Measurements from ENCODE around the gene BCAP31. TPM values are rescaled to one million over a fixed set of nuclear protein-coding genes. Genes with fewer than 3 reads are reported as not detected.

Gene BCAP31
- total and polyA plus RNA-seq, 2 of the 13 experiments (the other 11 are each of a cell fraction or from before 2014, with no cell fraction given) = 139 to 178 TPM

DNA sequence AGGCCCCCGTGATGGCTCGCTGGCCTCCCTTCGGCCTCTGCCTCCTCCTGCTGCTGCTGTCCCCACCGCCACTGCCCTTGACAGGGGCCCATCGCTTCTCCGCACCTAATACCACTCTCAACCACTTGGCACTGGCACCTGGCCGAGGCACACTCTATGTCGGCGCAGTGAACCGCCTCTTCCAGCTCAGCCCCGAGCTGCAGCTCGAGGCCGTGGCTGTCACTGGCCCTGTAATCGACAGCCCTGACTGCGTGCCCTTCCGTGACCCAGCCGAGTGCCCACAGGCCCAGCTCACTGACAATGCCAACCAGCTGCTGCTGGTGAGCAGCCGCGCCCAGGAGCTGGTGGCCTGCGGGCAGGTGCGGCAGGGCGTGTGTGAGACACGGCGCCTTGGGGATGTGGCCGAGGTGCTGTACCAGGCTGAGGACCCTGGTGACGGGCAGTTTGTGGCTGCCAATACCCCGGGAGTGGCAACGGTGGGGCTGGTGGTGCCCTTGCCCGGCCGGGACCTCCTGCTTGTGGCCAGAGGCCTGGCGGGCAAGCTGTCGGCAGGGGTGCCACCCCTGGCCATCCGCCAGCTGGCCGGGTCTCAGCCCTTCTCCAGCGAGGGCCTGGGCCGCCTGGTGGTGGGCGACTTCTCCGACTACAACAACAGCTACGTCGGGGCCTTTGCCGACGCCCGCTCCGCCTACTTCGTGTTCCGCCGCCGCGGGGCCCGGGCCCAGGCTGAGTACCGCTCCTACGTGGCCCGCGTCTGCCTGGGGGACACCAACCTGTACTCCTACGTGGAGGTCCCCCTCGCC lies 42.9 kb upstream of the BCAP31 start:
- Histone ChIP-seq H3K9me3 (ENCODE audit: low read length) (no peaks in the 10 kb centered on the region), H4K20me1 (ENCODE audit: insufficient read depth, low read length) (no peaks in the 10 kb centered on the region), H3K4me3 (replicated peaks in 1 of 3; ENCODE audit: insufficient read depth in 1 of 3, low read depth in 2 of 3, low read length in 3 of 3) (no peak overlapping the region; a peak in 1 of 6 replicates), H3K27me3 (ENCODE audit: control insufficient read depth in 1 of 2, insufficient read depth in 2 of 2, low read length in 2 of 2) (no peaks in the 10 kb centered on the region), H3K27ac (ENCODE audit: extremely low read length, insufficient read depth, low read length) (no peak overlapping the region), H3K36me3 (replicated peaks in 1 of 2; ENCODE audit: control insufficient read depth in 1 of 2, insufficient read depth in 2 of 2, low read length in 2 of 2) (no peaks in the 10 kb centered on the region), H3K79me2 (ENCODE audit: insufficient read depth, low read length) (no peaks in the 10 kb centered on the region), H3K9ac (ENCODE audit: insufficient read depth, low read depth, low read length) (no peak overlapping the region), H2AFZ (ENCODE audit: low read length) (no peak overlapping the region), H3K4me1 (ENCODE audit: insufficient read depth, low read length) (peaks cover 37% of the 10 kb centered on the region), H3K4me2 (ENCODE audit: low read depth, low read length) (no peak overlapping the region)
- WGBS (ENCODE audit: low lambda C conversion rate) = 93% methylated on average over 8 of the region's 56 CpGs
- FAIRE-seq (no peak), ATAC-seq (no peak), DNase-seq (ENCODE audit: low spot score) (no peak)
- in situ Hi-C loops (cut with HindIII; ENCODE audit: extremely low pct_ligation_motif_present, low pct_unique_long_range_greater_than_20kb) = no loop called here
- TSS peak; percentile 35 for BruUV-seq (replicated peaks)
- no peak for TF ChIP-seq ZIK1 (CRISPR knock-in tag; IDR thresholded peaks at IDR 0.05; ENCODE audit: borderline replicate concordance, low read depth)
- TF ChIP-seq AGO1 (IDR thresholded peaks at IDR 0.05; ENCODE audit: low read depth, low read length, poor library complexity, severe bottlenecking) = no peak
- no peak for TF ChIP-seq MZF1 (CRISPR knock-in tag; IDR thresholded peaks at IDR 0.05; ENCODE audit: borderline replicate concordance)
- TF ChIP-seq YY1 (IDR thresholded peaks at IDR 0.05; ENCODE audit: insufficient read depth, insufficient replicate concordance, low read depth, low read length) = no peak
- TF ChIP-seq AKNA (CRISPR knock-in tag; IDR thresholded peaks at IDR 0.05; ENCODE audit: borderline replicate concordance) = no peak
- TF ChIP-seq SP1 (IDR thresholded peaks at IDR 0.05) = no peak
- TF ChIP-seq SP1 (CRISPR knock-in tag; IDR thresholded peaks at IDR 0.05) = no peak
- TF ChIP-seq HNRNPL (IDR thresholded peaks at IDR 0.05; ENCODE audit: low read depth, low read length) = peak; percentile 61; the same call in 1 of the 2 replicates
- no peak for TF ChIP-seq MYNN (CRISPR knock-in tag; IDR thresholded peaks at IDR 0.05; ENCODE audit: low read depth)
- no peak for TF ChIP-seq KLF15 (CRISPR knock-in tag; IDR thresholded peaks at IDR 0.05; ENCODE audit: borderline replicate concordance)
- TF ChIP-seq MEIS1 (CRISPR knock-in tag; IDR thresholded peaks at IDR 0.05; ENCODE audit: borderline replicate concordance) = no peak
- TF ChIP-seq SMYD3 (CRISPR knock-in tag; IDR thresholded peaks at IDR 0.05) = no peak
- no peak for TF ChIP-seq NRL (CRISPR knock-in tag; IDR thresholded peaks at IDR 0.05; ENCODE audit: borderline replicate concordance)
- 0 out of 2 replicates have a peak, but pooled peaks have one; percentile 16 for TF ChIP-seq RBFOX2 (IDR thresholded peaks at IDR 0.05; ENCODE audit: low read depth, low read length)
- intact Hi-C loops (cut with micrococcal nuclease; ENCODE audit: unreplicated experiment) = loop anchor here (10.0 kb wide), 1 partner anchor 178 kb away; the partner anchor contains the start of gene RENBP
- ChIA-PET POLR2A (interaction anchor here (0.9 to 2.2 kb wide), 6 partner anchors 15 to 161 kb away, joined by 3 to 11 read pairs (median 4); partner anchors contain the start of genes IDH3G, SLC6A8 and SSR4), CTCF (ENCODE audit: low intra/inter-chr PET ratio, low total read pairs) (no interaction called here)

Measured in HepG2 (cell line).